Neural cell (in vitro differentiated cells): ENCODE results near the gene MSI1.

Source experiments
- CTCF ChIP-seq: fragments of 450-650 bp; IDR thresholded peaks from 2 replicates; pipeline ENCODE4 v1.5.1; 2014; ENCODE audit warnings: antibody characterized with exemption, mild to moderate bottlenecking, moderate library complexity; ENCODE audit not compliant: poor library complexity, severe bottlenecking
- RAD21 ChIP-seq: fragments of 450-650 bp; conservative IDR thresholded peaks from 2 replicates; pipeline ENCODE4 v1.6.1; 2014; ENCODE audit warnings: antibody characterized with exemption, mild to moderate bottlenecking, moderate library complexity
- SMC3 ChIP-seq: fragments of 450-650 bp; conservative IDR thresholded peaks from 2 replicates; pipeline ENCODE4 v1.6.1; 2014; ENCODE audit warnings: antibody characterized with exemption, mild to moderate bottlenecking, moderate library complexity; ENCODE audit not compliant: poor library complexity
- TAF1 ChIP-seq: IDR thresholded peaks from 2 replicates; pipeline ENCODE4 v1.6.1; 2012; ENCODE audit warnings: low read depth
- TF ChIP-seq, protein P1 (sequence below): IDR thresholded peaks from 2 replicates; pipeline ENCODE4 v1.6.1; 2012; ENCODE audit warnings: borderline replicate concordance

GRCh38 chr12:120417917-120418580 lies 49.1 kb upstream of the MSI1 start:
- TF ChIP-seq CTCF (no peak), TAF1 (no peak), RAD21 (no peak), SMC3 (no peak)
- TF ChIP-seq, protein P1, sequence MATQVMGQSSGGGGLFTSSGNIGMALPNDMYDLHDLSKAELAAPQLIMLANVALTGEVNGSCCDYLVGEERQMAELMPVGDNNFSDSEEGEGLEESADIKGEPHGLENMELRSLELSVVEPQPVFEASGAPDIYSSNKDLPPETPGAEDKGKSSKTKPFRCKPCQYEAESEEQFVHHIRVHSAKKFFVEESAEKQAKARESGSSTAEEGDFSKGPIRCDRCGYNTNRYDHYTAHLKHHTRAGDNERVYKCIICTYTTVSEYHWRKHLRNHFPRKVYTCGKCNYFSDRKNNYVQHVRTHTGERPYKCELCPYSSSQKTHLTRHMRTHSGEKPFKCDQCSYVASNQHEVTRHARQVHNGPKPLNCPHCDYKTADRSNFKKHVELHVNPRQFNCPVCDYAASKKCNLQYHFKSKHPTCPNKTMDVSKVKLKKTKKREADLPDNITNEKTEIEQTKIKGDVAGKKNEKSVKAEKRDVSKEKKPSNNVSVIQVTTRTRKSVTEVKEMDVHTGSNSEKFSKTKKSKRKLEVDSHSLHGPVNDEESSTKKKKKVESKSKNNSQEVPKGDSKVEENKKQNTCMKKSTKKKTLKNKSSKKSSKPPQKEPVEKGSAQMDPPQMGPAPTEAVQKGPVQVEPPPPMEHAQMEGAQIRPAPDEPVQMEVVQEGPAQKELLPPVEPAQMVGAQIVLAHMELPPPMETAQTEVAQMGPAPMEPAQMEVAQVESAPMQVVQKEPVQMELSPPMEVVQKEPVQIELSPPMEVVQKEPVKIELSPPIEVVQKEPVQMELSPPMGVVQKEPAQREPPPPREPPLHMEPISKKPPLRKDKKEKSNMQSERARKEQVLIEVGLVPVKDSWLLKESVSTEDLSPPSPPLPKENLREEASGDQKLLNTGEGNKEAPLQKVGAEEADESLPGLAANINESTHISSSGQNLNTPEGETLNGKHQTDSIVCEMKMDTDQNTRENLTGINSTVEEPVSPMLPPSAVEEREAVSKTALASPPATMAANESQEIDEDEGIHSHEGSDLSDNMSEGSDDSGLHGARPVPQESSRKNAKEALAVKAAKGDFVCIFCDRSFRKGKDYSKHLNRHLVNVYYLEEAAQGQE: no peak
